Activated CD8-positive, alpha-beta memory T cell treated with anti-CD3 and anti-CD28 coated beads, Interleukin-2, amount 50 U/mL, for 1 hour (primary cell): Measurements from ENCODE around the gene TRMT2A.

Source experiments
- DNase-seq: peaks from one replicate; pipeline ENCODE4 v3.0.0-alpha.2; 2020; ENCODE audit errors: extremely low read depth

The TRMT2A gene

DNA sequence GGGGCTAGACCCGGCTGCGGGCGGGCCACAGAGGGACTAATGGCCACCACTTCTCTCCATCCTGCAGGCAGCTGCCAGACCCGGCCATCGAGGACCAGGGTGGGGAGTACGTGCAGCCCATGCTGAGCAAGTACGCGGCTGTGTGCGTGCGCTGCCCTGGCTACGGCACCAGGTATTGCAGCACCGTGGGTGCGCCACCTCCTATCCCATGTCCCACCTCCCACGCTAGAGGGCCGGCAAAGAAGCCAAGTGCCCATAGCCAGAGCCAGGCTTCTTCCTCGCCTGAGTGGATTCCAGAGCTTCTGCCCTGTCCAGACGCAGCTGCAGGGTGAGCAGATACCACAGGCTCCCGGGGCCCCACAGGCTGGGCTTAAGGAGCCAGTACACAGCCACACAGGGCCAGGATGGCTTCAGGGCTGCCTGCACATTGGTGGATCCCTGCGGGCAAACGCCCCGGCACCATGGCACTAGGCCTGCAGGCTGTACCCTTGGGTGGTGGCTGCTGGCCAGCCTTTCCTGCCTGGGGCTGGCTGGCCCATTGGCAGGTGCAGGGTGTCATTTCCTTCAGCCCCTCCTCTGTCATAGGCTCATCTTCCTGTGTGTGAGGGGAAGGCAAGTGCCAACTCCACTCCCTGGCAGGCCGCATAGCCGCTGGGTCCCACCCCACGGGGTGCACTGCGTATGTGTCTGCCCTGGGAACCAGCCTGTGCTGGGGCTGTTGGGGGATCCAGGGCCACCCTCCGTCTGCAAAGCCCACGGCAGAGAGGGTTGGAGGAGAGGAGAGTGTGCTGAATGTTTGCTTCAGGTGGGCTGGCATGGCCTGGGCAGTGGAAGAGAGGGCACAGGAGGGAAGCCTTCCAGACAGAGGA is 53.5 kb downstream of the TRMT2A start:
- no peak for DNase-seq

DNA sequence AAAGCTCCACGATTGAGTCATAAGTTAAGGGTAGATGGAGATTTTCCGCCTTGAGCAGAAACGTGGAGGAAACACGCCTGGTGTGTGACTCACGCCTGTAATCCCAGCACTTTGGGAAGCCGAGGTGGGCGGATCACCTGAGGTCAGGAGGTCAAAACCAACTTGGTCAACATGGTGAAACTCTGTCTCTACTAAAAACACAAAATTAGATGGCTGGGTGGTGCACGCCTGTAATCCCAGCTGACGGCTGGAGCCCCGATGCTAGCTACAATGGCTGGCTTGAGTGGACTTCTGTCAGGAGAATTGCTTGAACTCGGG is 54.3 kb downstream of the TRMT2A start:
- no peak for DNase-seq

DNA sequence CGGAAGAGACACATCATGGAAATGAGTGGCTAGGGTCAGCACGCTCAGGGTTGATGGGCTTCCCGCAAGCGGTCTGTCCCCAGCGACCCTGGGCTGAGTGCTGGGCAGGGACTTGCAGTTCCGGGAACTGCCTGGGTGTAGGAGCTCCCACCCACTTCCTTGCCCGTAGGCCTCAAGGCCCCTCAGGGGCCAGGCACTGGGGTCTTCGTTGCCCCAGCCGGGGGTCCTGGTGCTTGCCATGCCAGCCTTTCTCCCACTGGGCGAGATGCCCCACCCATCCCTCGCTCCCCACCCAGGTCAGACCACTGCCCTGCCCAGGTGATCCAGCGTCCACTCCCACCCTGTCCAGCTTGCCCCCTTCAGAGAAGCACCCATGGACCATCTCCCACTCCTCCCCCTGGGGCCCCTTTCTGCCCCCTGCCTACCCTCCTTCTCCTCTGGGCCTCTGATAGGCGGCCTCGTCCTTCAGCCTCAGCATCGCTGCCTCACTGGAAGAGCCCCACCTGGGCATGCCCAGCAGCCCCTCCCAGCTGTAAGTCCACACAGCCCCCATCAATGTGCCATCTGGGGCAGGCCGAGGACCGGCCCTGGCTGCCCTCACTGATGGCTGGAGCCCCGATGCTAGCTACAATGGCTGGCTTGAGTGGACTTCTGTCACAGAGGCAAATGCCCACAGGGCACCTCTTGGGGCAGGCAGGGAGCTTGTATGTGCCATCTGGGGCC is 54.8 kb downstream of the TRMT2A start:
- no peak for DNase-seq
